CMK (cell line): ENCODE data around the gene EFS.
"Not testable (repeated sequence)": the region's sequence is repeated elsewhere in the genome, so short reads cannot be mapped to it uniquely, and the experiment has no call there.

Experiments
- DNase-seq: peaks from one replicate; pipeline ENCODE4 v3.0.0-alpha.2; 2010; ENCODE audit warnings: low read depth

The EFS gene

GRCh38 chr14:23365036-23365731 lies at the start of gene EFS:
Gene EFS (minus strand): TSS chr14:23365172. CDS start chr14:23365025, 147 bp downstream.
- no peak for DNase-seq

- DNase-seq = no peak
Observed at GRCh38 chr14:23414254-23414653, 49.3 kb upstream of the EFS start.

GRCh38 chr14:23413681-23414080 lies 48.7 kb upstream of the EFS start:
- no peak for DNase-seq

- no peak for DNase-seq
Observed at GRCh38 chr14:23411563-23412525, 46.9 kb upstream of the EFS start.

GRCh38 chr14:23409966-23410635 lies 45.1 kb upstream of the EFS start:
- no peak for DNase-seq

- DNase-seq = no peak
Observed at GRCh38 chr14:23409475-23409874, 44.5 kb upstream of the EFS start.

GRCh38 chr14:23408307-23408630 lies 43.3 kb upstream of the EFS start:
- no peak for DNase-seq

- no peak for DNase-seq
Observed at GRCh38 chr14:23407516-23408306, 42.7 kb upstream of the EFS start, which contains the start of gene MYH6. Gene MYH6 (minus strand): TSS chr14:23408273. CDS start chr14:23407223, 1,050 bp downstream.

- no peak for DNase-seq
Observed at GRCh38 chr14:23406725-23407355, 41.9 kb upstream of the EFS start.

GRCh38 chr14:23406244-23406643 lies 41.3 kb upstream of the EFS start:
- DNase-seq = no peak

GRCh38 chr14:23405516-23406025 lies 40.6 kb upstream of the EFS start:
- DNase-seq = no peak

GRCh38 chr14:23405096-23405495 lies 40.1 kb upstream of the EFS start:
- no peak for DNase-seq

- DNase-seq = no peak
Observed at GRCh38 chr14:23404331-23404900, 39.4 kb upstream of the EFS start.

- no peak for DNase-seq
Observed at GRCh38 chr14:23403908-23404307, 38.9 kb upstream of the EFS start.

GRCh38 chr14:23403139-23403438 lies 38.1 kb upstream of the EFS start:
- DNase-seq = no peak

GRCh38 chr14:23402296-23403138 lies 37.5 kb upstream of the EFS start:
- no peak for DNase-seq

- no peak for DNase-seq
Observed at GRCh38 chr14:23401291-23401690, 36.3 kb upstream of the EFS start.

- not testable (repeated sequence) for DNase-seq
Observed at GRCh38 chr14:23400496-23401149, 35.7 kb upstream of the EFS start.

GRCh38 chr14:23399591-23399990 lies 34.6 kb upstream of the EFS start:
- DNase-seq = no peak
